ENCODE data around the gene MAP3K13.
A peak's percentile ranks its signal among the peaks of the same experiment; 100 is the strongest.
"Not testable (repeated sequence)": the region's sequence is repeated elsewhere in the genome, so short reads cannot be mapped to it uniquely, and the experiment has no call there.

The MAP3K13 gene

DNA sequence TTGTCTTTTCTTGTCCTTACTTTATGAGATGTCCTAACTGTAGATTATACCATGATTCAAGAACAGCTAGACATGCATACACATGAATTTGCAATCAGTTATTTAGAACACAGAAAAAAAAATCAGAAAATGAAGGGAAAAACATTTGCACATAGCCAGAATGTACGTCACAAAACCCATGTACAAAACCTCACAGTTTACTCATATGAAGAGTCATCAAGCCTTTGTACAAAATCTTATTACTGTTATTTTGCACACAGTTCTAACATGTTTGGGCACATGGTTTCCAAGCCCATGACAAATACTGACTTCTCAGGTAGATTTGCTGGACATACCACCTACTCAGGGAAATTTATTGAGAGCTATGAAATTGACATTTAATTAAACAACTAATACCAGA, 48.2 kb downstream of the MAP3K13 start:
- Histone ChIP-seq H3K23ac (ENCODE audit: low read depth, low read length, poor library complexity) (no peak overlapping the region), H3K4me2 (ENCODE audit: insufficient read depth, low read length, poor library complexity, severe bottlenecking) (no peak overlapping the region), H2AK5ac (ENCODE audit: low read depth, low read length) (no peak overlapping the region), H3K36me3 (replicated peaks in 1 of 2; ENCODE audit: control insufficient read depth in 2 of 2, insufficient read depth in 2 of 2, low read length in 2 of 2) (no peaks in the 10 kb centered on the region), H3K27ac (replicated peaks; ENCODE audit: low read length) (no peak overlapping the region), H2AFZ (ENCODE audit: low read length) (no peak overlapping the region), H3K27me3 (ENCODE audit: control insufficient read depth in 3 of 3, insufficient read depth in 3 of 3, low read depth in 1 of 3, low read length in 3 of 3) (no peaks in the 10 kb centered on the region), H3K14ac (ENCODE audit: low read length) (no peak overlapping the region), H2BK12ac (ENCODE audit: low read length) (no peak overlapping the region), H2BK15ac (ENCODE audit: low read length) (no peak overlapping the region), H3K9ac (ENCODE audit: low read depth, low read length, poor library complexity) (no peak overlapping the region), H3K4me3 (ENCODE audit: low read length in 2 of 2) (no peak overlapping the region), H2BK5ac (ENCODE audit: low read length) (no peak overlapping the region), H2BK120ac (ENCODE audit: low read depth, low read length) (no peak overlapping the region), H3K4me1 (ENCODE audit: control insufficient read depth in 2 of 2, insufficient read depth in 1 of 2, low read depth in 1 of 2, low read length in 2 of 2) (no peaks in the 10 kb centered on the region), H4K8ac (ENCODE audit: low read depth, low read length) (no peak overlapping the region), H3K79me1 (ENCODE audit: low read depth, low read length) (no peaks in the 10 kb centered on the region), H3K4ac (ENCODE audit: low read length) (no peak overlapping the region), H3K18ac (ENCODE audit: low read length) (no peak overlapping the region), H4K91ac (ENCODE audit: low read depth, low read length, poor library complexity) (no peak overlapping the region), H3K9me3 (replicated peaks in 1 of 2; ENCODE audit: control insufficient read depth in 2 of 2, insufficient read depth in 1 of 2, low read depth in 1 of 2, low read length in 2 of 2) (no peaks in the 10 kb centered on the region)
- DNase-seq (ENCODE audit: low spot score), result no peak
- WGBS, 2 donors (ENCODE audit: extremely low coverage in 2 of 2, insufficient read length in 2 of 2, insufficient replicate concordance in 1 of 2), result no CpG with 5 or more reads among the region's 1 CpG

- Histone ChIP-seq H2AK5ac (ENCODE audit: low read depth, low read length) (no peak overlapping the region), H3K4me1 (ENCODE audit: control insufficient read depth in 2 of 2, insufficient read depth in 1 of 2, low read depth in 1 of 2, low read length in 2 of 2) (no peaks in the 10 kb centered on the region)
- WGBS, 2 donors (ENCODE audit: extremely low coverage in 2 of 2, insufficient read length in 2 of 2, insufficient replicate concordance in 1 of 2), result no CpG with 5 or more reads among the region's 2 CpGs
Observed at GRCh38 chr3:185416513-185416912, 53.6 kb downstream of the MAP3K13 start.

DNA sequence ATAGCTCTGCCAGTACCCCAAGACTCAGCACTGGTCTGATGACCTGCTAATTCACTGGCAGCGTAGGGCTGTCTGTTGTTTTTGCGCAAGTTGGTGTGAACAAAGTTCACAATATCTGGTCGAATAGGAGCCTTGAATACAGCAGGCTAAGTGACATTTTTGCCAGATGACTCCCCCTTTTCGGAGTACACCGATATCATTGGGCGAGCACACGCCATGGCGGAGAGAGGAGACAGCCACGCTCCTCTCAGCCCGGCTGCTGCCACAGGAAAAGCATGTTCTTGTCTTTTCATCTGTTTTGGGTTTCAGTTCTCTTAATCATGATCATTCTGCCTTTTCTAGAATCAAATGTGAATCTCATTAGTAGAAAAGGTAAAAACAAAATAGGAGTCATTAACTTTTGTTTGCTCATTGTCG, 55.6 kb downstream of the MAP3K13 start:
- no CpG with 5 or more reads among the region's 11 CpGs for WGBS, 2 donors (ENCODE audit: extremely low coverage in 2 of 2, insufficient read length in 2 of 2, insufficient replicate concordance in 1 of 2)
- not testable (repeated sequence) for H3K36me3 ChIP-seq (replicated peaks in 1 of 2; ENCODE audit: control insufficient read depth in 2 of 2, insufficient read depth in 2 of 2, low read length in 2 of 2); H3K4ac ChIP-seq (ENCODE audit: low read length); H2AK5ac ChIP-seq (ENCODE audit: low read depth, low read length); DNase-seq (ENCODE audit: low spot score); H3K4me3 ChIP-seq (ENCODE audit: low read length in 2 of 2); H3K4me1 ChIP-seq (ENCODE audit: control insufficient read depth in 2 of 2, insufficient read depth in 1 of 2, low read depth in 1 of 2, low read length in 2 of 2); H3K23ac ChIP-seq (ENCODE audit: low read depth, low read length, poor library complexity); H2BK15ac ChIP-seq (ENCODE audit: low read length); H4K8ac ChIP-seq (ENCODE audit: low read depth, low read length); H2AFZ ChIP-seq (ENCODE audit: low read length); H3K9ac ChIP-seq (ENCODE audit: low read depth, low read length, poor library complexity); H3K27ac ChIP-seq (replicated peaks; ENCODE audit: low read length); H3K18ac ChIP-seq (ENCODE audit: low read length); H4K91ac ChIP-seq (ENCODE audit: low read depth, low read length, poor library complexity); H3K9me3 ChIP-seq (replicated peaks in 1 of 2; ENCODE audit: control insufficient read depth in 2 of 2, insufficient read depth in 1 of 2, low read depth in 1 of 2, low read length in 2 of 2); H2BK12ac ChIP-seq (ENCODE audit: low read length); H3K14ac ChIP-seq (ENCODE audit: low read length); H2BK5ac ChIP-seq (ENCODE audit: low read length); H2BK120ac ChIP-seq (ENCODE audit: low read depth, low read length); H3K27me3 ChIP-seq (ENCODE audit: control insufficient read depth in 3 of 3, insufficient read depth in 3 of 3, low read depth in 1 of 3, low read length in 3 of 3); H3K79me1 ChIP-seq (ENCODE audit: low read depth, low read length)
- peak overlapping the region; percentile 11 for H3K4me2 ChIP-seq (ENCODE audit: insufficient read depth, low read length, poor library complexity, severe bottlenecking)

More at GRCh38 chr3:185416513-185416912, 53.6 kb downstream of the MAP3K13 start:
- H3K14ac ChIP-seq (ENCODE audit: low read length), result no peak overlapping the region
- H2BK15ac ChIP-seq (ENCODE audit: low read length), result no peak overlapping the region
- H3K4me2 ChIP-seq (ENCODE audit: insufficient read depth, low read length, poor library complexity, severe bottlenecking), result no peak overlapping the region
- no peak overlapping the region for H2BK120ac ChIP-seq (ENCODE audit: low read depth, low read length)
- H2BK12ac ChIP-seq (ENCODE audit: low read length), result no peak overlapping the region
- H3K27ac ChIP-seq (replicated peaks; ENCODE audit: low read length), result no peak overlapping the region
- no peak overlapping the region for H3K23ac ChIP-seq (ENCODE audit: low read depth, low read length, poor library complexity)
- no peak overlapping the region for H2AFZ ChIP-seq (ENCODE audit: low read length)
- no peaks in the 10 kb centered on the region for H3K36me3 ChIP-seq (replicated peaks in 1 of 2; ENCODE audit: control insufficient read depth in 2 of 2, insufficient read depth in 2 of 2, low read length in 2 of 2)
- no peak overlapping the region for H3K4me3 ChIP-seq (ENCODE audit: low read length in 2 of 2)
- no peak overlapping the region for H3K4ac ChIP-seq (ENCODE audit: low read length)
- H4K8ac ChIP-seq (ENCODE audit: low read depth, low read length), result no peak overlapping the region
- no peak overlapping the region for H3K9ac ChIP-seq (ENCODE audit: low read depth, low read length, poor library complexity)
- H3K27me3 ChIP-seq (ENCODE audit: control insufficient read depth in 3 of 3, insufficient read depth in 3 of 3, low read depth in 1 of 3, low read length in 3 of 3), result no peaks in the 10 kb centered on the region
- H3K18ac ChIP-seq (ENCODE audit: low read length), result no peak overlapping the region
- H2BK5ac ChIP-seq (ENCODE audit: low read length), result no peak overlapping the region
- H3K79me1 ChIP-seq (ENCODE audit: low read depth, low read length), result no peaks in the 10 kb centered on the region
- H3K9me3 ChIP-seq (replicated peaks in 1 of 2; ENCODE audit: control insufficient read depth in 2 of 2, insufficient read depth in 1 of 2, low read depth in 1 of 2, low read length in 2 of 2), result no peaks in the 10 kb centered on the region
- no peak for DNase-seq (ENCODE audit: low spot score)
- no peak overlapping the region for H4K91ac ChIP-seq (ENCODE audit: low read depth, low read length, poor library complexity)

- no peak overlapping the region for H4K8ac ChIP-seq (ENCODE audit: low read depth, low read length)
- no peak overlapping the region for H3K27ac ChIP-seq (replicated peaks; ENCODE audit: low read length)
- DNase-seq (ENCODE audit: low spot score), result no peak
- no peak overlapping the region for H3K23ac ChIP-seq (ENCODE audit: low read depth, low read length, poor library complexity)
- peaks cover 0 to 2% of the 10 kb centered on the region in 2 donors for H3K4me1 ChIP-seq (ENCODE audit: control insufficient read depth in 2 of 2, insufficient read depth in 1 of 2, low read depth in 1 of 2, low read length in 2 of 2)
- no peak overlapping the region for H2BK15ac ChIP-seq (ENCODE audit: low read length)
- H3K4ac ChIP-seq (ENCODE audit: low read length), result no peak overlapping the region
- no peak overlapping the region for H2BK120ac ChIP-seq (ENCODE audit: low read depth, low read length)
- no peak overlapping the region for H2BK12ac ChIP-seq (ENCODE audit: low read length)
- H3K14ac ChIP-seq (ENCODE audit: low read length), result no peak overlapping the region
- H3K4me2 ChIP-seq (ENCODE audit: insufficient read depth, low read length, poor library complexity, severe bottlenecking), result no peak overlapping the region
- H4K91ac ChIP-seq (ENCODE audit: low read depth, low read length, poor library complexity), result no peak overlapping the region
- H3K9me3 ChIP-seq (replicated peaks in 1 of 2; ENCODE audit: control insufficient read depth in 2 of 2, insufficient read depth in 1 of 2, low read depth in 1 of 2, low read length in 2 of 2), result no peaks in the 10 kb centered on the region
- H3K18ac ChIP-seq (ENCODE audit: low read length), result no peak overlapping the region
- no peaks in the 10 kb centered on the region for H3K27me3 ChIP-seq (ENCODE audit: control insufficient read depth in 3 of 3, insufficient read depth in 3 of 3, low read depth in 1 of 3, low read length in 3 of 3)
- H3K4me3 ChIP-seq (ENCODE audit: low read length in 2 of 2), result no peak overlapping the region
- no peaks in the 10 kb centered on the region for H3K36me3 ChIP-seq (replicated peaks in 1 of 2; ENCODE audit: control insufficient read depth in 2 of 2, insufficient read depth in 2 of 2, low read length in 2 of 2)
- H2AK5ac ChIP-seq (ENCODE audit: low read depth, low read length), result no peak overlapping the region
- no peak overlapping the region for H3K9ac ChIP-seq (ENCODE audit: low read depth, low read length, poor library complexity)
- H2BK5ac ChIP-seq (ENCODE audit: low read length), result no peak overlapping the region
- no CpG with 5 or more reads among the region's 5 CpGs for WGBS, 2 donors (ENCODE audit: extremely low coverage in 2 of 2, insufficient read length in 2 of 2, insufficient replicate concordance in 1 of 2)
- H2AFZ ChIP-seq (ENCODE audit: low read length), result no peak overlapping the region
- no peaks in the 10 kb centered on the region for H3K79me1 ChIP-seq (ENCODE audit: low read depth, low read length)
Observed at GRCh38 chr3:185420762-185421161, 57.8 kb downstream of the MAP3K13 start.
